ENCODE measurements around the gene KPNA2.
A peak's percentile ranks its signal among the peaks of the same experiment; 100 is the strongest.

KPNA2 gene

DNA sequence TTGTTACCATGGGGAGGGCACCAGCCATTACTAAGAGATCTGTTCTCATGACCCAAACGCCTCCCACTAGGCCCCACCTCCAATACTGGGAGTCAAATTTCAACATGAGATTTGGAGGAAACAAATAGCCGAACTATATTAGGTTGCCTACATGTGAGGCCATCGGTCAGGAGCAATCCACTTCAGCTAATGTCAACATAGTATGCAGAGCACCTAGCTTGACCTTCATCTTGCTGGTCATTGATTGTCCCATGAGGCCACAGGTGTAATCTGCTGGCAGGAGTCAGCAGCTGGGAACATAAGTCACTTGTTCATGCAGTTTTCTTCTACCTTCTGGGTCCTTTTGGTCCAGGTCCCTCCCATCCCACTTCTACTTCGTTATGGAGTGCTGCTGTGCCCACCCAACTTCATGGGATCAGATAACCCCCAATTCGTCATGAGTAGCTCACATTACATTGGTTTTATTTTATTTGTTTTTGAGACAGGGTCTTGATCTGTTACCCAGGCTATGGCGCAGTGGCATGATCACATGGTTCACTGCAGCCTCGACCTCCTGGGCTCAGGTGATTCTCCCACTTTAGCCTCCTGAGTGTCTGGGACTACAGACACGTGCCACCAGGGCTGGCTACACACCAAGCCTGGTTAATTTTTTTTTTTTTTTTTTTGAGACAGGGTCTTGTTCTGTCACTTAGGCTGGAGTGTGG is 5.9 kb upstream of the KPNA2 start:
- Histone ChIP-seq H3K9me2 (ENCODE audit: low read depth, low read length) (no peaks in the 10 kb centered on the region), H3F3A (ENCODE audit: insufficient read depth, low read length) (no peaks in the 10 kb centered on the region), H3K79me2 (ENCODE audit: insufficient read depth, low read length) (no peaks in the 10 kb centered on the region), H3K4me3 (ENCODE audit: low read depth, low read length, poor library complexity, severe bottlenecking) (no peak overlapping the region), H3K4me1 (ENCODE audit: insufficient read depth, low read length, severe bottlenecking) (peaks cover 7% of the 10 kb centered on the region), H3K9me3 (ENCODE audit: low read length) (no peaks in the 10 kb centered on the region), H3K36me3 (ENCODE audit: insufficient read depth, low read length) (no peaks in the 10 kb centered on the region), H3K9ac (ENCODE audit: low read length) (no peak overlapping the region), H3K27ac (ENCODE audit: low read depth, low read length, poor library complexity, severe bottlenecking) (no peak overlapping the region), H2AFZ (ENCODE audit: low read length) (no peak overlapping the region), H3K4me2 (ENCODE audit: low read length) (no peak overlapping the region), H3K27me3 (ENCODE audit: insufficient read depth, low read length) (no peaks in the 10 kb centered on the region), H4K20me1 (ENCODE audit: insufficient read depth, low read length) (no peaks in the 10 kb centered on the region)
- TF ChIP-seq EZH2 (IDR thresholded peaks at IDR 0.05; ENCODE audit: borderline replicate concordance, low read length) = no peak
- TF ChIP-seq CTCF (IDR thresholded peaks at IDR 0.05; ENCODE audit: low read length) = no peak

DNA sequence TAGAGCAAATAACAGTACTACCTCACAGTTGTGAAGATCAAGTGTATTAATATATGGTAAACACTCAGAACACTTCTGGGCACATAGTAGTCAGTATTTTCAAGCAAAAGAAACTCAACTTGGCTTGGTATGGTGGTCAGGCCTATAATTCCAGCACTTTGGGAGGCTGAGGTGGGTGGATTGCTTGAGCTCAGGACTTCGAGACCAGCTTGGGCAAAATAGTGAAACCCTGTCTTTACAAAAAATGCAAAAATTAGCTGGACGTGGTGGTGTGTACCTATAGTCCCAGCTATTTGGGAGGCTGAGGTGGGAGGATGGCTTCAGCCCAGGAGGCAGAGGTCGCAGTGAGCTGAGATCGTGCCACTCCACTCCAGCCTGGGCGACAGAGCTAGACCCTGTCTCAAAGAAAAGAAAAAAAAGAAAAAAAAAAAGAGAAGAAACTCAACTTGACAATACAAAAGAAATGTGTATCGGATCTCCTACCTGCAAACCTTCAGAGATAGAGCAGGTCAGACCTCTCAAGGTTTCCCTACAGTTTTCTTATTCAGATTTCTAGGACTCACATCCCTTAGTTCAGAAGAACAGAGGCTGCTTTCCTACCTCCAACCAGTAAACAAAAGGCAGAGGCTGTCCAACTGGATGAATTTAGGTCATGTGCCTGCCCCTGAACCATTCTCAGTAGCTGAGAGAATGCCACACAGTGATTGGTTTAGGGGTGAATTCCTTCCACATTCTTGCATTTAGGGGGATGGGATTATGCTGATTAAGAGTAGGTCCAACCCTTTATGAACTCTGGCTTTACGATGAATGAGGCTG is 1.7 kb upstream of the KPNA2 start:
- H3K4me2 ChIP-seq (ENCODE audit: low read length) = no peak overlapping the region

DNA sequence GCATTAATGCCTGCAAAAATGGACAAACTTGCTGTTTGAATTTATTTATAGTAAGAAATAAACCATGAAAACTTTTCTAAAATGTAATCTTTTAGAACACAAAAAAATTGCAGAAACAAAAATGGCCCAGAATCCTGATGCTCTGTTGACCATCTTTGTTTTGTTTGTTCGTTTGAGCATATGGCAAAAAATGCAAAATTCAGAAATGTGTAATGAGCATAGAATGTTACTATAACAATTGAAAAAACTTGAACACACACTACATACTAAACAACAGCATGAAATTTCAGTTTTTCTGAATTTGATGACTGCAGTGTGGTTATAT is 1.1 kb upstream of the KPNA2 start:
- Histone ChIP-seq H3K36me3 (ENCODE audit: insufficient read depth, low read length) (peaks cover 37% of the 10 kb centered on the region), H3K27me3 (ENCODE audit: insufficient read depth, low read length) (no peaks in the 10 kb centered on the region), H3K4me1 (ENCODE audit: insufficient read depth, low read length, severe bottlenecking) (peaks cover 26% of the 10 kb centered on the region), H3K4me2 (ENCODE audit: low read length) (peak overlapping the region; percentile 73), H3K79me2 (ENCODE audit: insufficient read depth, low read length) (peaks cover 20% of the 10 kb centered on the region), H3K27ac (ENCODE audit: low read depth, low read length, poor library complexity, severe bottlenecking) (no peak overlapping the region), H3K4me3 (ENCODE audit: low read depth, low read length, poor library complexity, severe bottlenecking) (peak overlapping the region; percentile 53), H3K9me3 (ENCODE audit: low read length) (no peaks in the 10 kb centered on the region), H3K9ac (ENCODE audit: low read length) (peak overlapping the region; percentile 64), H2AFZ (ENCODE audit: low read length) (peak overlapping the region; percentile 88), H4K20me1 (ENCODE audit: insufficient read depth, low read length) (no peaks in the 10 kb centered on the region), H3K9me2 (ENCODE audit: low read depth, low read length) (no peaks in the 10 kb centered on the region), H3F3A (ENCODE audit: insufficient read depth, low read length) (no peaks in the 10 kb centered on the region)
- TF ChIP-seq CTCF (IDR thresholded peaks at IDR 0.05; ENCODE audit: low read length) (no peak), EZH2 (IDR thresholded peaks at IDR 0.05; ENCODE audit: borderline replicate concordance, low read length) (no peak)

More for the DNA sequence above, 1.7 kb upstream of the KPNA2 start:
- no peaks in the 10 kb centered on the region for H3K9me3 ChIP-seq (ENCODE audit: low read length)
- H3K79me2 ChIP-seq (ENCODE audit: insufficient read depth, low read length) = peaks cover 20% of the 10 kb centered on the region
- peaks cover 26% of the 10 kb centered on the region for H3K4me1 ChIP-seq (ENCODE audit: insufficient read depth, low read length, severe bottlenecking)
- TF ChIP-seq EZH2 (IDR thresholded peaks at IDR 0.05; ENCODE audit: borderline replicate concordance, low read length) (no peak), CTCF (IDR thresholded peaks at IDR 0.05; ENCODE audit: low read length) (no peak)
- H3K9me2 ChIP-seq (ENCODE audit: low read depth, low read length) = no peaks in the 10 kb centered on the region
- H3K27ac ChIP-seq (ENCODE audit: low read depth, low read length, poor library complexity, severe bottlenecking) = no peak overlapping the region
- H3F3A ChIP-seq (ENCODE audit: insufficient read depth, low read length) = no peaks in the 10 kb centered on the region
- no peak overlapping the region for H3K4me3 ChIP-seq (ENCODE audit: low read depth, low read length, poor library complexity, severe bottlenecking)
- no peaks in the 10 kb centered on the region for H4K20me1 ChIP-seq (ENCODE audit: insufficient read depth, low read length)
- H3K36me3 ChIP-seq (ENCODE audit: insufficient read depth, low read length) = peaks cover 32% of the 10 kb centered on the region
- peak overlapping the region; percentile 51 for H2AFZ ChIP-seq (ENCODE audit: low read length)
- H3K27me3 ChIP-seq (ENCODE audit: insufficient read depth, low read length) = no peaks in the 10 kb centered on the region
- no peak overlapping the region for H3K9ac ChIP-seq (ENCODE audit: low read length)
